NCI-H82 (cell line): ENCODE data around the gene IGSF9.

Experiments used
- DNase-seq: peaks from one replicate; lab custom pipeline; 2025; lab: John Stamatoyannopoulos, UW

The IGSF9 gene

DNA sequence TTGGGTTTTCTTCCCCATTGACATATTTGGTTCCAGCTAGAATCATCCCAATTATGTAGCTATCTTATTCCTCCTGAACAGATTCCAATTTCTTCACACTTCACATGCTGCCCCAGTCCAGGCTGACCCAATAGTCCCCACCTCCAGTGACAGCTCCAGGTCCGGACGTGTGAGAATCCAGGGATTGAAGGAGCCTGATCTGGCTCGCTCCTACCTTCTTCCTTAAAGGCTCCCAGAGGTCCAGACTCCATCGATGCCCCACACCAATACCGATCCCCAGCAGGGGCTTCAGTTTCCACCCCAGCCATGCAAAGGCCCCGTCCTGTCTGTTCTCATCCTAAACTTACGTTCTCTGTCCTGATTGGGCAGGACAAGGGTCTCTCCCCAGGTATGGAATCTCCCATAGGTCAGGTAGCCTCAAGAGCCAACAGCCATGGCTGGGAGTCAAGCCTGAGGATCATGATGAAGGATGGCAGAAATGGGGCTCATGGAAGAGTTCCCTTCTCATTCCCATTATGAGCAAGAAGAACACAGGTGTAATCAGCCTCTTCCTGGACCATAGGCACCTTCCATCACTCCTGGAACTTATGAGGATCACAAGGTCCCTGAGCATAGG is 29.0 kb upstream of the IGSF9 start:
- no peak for DNase-seq

- no peak for DNase-seq
These were observed 28.0 kb upstream of the IGSF9 start for GRCh38 chr1:159973350-159973940.

DNA sequence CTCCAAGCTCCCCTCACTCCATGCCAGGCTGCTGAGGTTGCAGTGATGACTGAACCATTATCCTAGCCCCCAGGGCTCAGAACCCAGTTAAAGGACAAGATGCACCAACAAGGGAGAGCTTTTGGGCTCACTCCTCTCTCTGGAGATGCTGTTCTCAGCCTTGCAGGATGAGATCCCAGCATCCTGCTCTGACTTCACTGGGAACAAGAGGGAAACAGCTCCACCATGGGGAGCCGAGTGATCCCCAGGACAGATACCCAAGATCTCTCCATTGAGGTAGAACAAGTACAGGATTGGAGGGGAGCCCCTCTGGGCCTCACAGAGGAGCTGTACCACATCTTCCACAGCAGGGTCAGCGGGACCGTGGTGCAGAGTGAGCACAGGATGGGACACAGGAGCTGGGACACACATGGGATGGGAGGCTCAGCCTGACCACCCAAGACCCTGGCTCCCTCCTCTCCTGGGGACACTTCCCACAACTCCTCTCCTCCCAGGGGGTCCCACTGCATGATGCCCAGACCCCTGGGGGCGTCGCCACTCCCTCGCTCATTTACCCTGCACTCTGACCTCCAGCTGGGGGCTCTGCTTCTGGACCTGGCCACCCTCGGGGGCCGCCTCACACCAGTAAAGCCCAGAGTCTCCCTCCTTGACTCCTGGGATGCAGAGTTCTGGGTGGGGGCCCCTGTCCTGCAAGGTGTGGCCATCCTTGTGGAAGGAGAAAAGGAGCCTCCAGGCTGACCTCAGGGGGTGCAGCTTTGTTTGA is 27.2 kb upstream of the IGSF9 start:
- DNase-seq: no peak

- DNase-seq: no peak
These were observed 25.5 kb upstream of the IGSF9 start for GRCh38 chr1:159970932-159971342.

GRCh38 chr1:159968901-159969300 is 23.5 kb upstream of the IGSF9 start:
- no peak for DNase-seq

GRCh38 chr1:159965263-159965662 is 19.9 kb upstream of the IGSF9 start:
- DNase-seq: no peak

DNA sequence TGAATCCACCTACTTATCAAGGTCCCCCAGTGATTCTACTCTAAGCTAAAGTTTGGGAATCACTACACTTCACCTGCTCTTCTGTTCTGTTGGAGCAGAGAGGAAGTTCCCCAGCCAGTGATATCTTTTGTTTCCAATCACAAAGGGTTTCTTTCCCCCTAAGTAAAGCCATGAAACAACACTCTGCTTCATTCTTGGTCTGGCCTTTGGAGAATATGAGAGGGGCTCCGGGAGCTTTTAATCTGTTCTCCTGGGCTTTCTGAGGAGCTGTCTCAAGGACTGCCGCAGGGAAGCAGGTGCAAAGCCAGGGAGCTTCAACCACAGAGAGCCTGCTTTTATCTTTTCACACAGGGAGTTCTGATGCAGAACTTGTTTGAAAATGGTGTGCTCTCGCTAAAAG is 18.7 kb upstream of the IGSF9 start:
- DNase-seq: no peak

GRCh38 chr1:159962176-159962575 is 16.8 kb upstream of the IGSF9 start:
- no peak for DNase-seq

- no peak for DNase-seq
These were observed 16.2 kb upstream of the IGSF9 start for GRCh38 chr1:159961636-159962035.

- no peak for DNase-seq
These were observed 15.4 kb upstream of the IGSF9 start for GRCh38 chr1:159960721-159961381.

- DNase-seq: no peak
These were observed 14.0 kb upstream of the IGSF9 start for GRCh38 chr1:159959451-159959850.

GRCh38 chr1:159958719-159959380 is 13.4 kb upstream of the IGSF9 start:
- no peak for DNase-seq

DNA sequence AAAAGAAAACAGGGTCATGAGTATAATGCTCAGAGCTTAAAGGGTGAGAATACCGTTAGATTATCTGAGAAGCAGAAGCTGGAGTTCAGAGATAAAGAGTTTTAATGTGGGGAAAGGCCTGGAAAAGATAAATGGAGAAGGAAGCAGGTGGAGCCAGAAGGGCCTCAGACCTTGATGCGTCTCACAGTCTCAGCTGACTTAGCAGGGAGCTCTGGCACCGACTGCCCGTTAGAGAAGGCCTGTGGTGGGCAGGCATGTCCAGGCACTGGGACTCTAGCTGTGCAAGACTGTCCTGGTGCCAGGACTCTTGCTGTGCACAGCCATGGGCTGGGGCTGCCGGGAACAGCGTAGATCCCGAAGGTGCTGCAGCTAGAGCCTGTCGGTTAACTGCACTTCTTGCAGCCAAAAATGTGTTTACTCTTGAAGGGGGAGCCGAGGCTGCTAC is 12.4 kb upstream of the IGSF9 start:
- no peak for DNase-seq

GRCh38 chr1:159955456-159955855 is 10.0 kb upstream of the IGSF9 start:
- no peak for DNase-seq

- DNase-seq: peak; percentile 59
These were observed 8.4 kb upstream of the IGSF9 start, which contains the start of gene SLAMF9 for GRCh38 chr1:159953536-159954515. Gene SLAMF9, minus strand, starts transcription at chr1:159954237. Its CDS starts 100 bp downstream, at chr1:159954137.

DNA sequence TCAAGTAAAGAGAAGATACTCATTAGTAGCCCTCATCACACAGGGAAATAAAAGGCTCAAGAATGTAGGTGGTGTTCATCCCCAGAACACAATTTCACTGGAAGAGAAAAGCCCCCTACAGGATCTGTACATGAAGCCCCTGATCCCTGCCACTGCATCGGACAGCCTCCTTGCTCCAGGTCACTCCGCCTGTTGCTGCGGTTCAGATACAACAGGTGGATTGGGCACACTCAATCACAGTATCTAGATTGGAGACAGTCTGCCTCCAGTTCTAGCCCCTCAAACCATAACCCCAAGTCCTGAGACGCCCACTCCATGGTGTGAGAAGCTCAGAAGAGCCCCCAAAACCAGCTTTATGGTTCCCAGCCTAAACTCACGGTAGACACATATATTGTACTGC is 7.5 kb upstream of the IGSF9 start:
- DNase-seq: no peak

- no peak for DNase-seq
These were observed 6.1 kb upstream of the IGSF9 start for GRCh38 chr1:159951551-159951950.

DNA sequence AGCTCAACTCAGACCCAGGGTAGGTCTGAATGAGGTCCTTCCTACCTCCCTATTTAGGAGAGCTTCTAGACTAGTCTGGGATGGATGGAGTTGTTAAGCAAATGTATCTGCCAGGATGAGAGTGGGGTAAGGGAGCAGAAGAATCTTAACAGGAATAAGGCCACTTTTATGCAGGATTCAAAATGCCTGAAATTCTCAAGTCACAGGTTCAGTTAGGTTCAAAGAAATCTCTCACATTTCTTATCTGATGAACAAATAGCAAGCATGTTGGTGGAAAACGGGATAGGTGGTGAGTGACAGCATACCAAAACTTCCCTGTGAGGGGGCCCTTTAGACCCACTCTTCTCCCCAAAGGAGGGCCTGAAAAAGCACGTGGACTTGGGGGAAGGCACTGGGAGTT is 5.6 kb upstream of the IGSF9 start:
- DNase-seq: no peak

DNA sequence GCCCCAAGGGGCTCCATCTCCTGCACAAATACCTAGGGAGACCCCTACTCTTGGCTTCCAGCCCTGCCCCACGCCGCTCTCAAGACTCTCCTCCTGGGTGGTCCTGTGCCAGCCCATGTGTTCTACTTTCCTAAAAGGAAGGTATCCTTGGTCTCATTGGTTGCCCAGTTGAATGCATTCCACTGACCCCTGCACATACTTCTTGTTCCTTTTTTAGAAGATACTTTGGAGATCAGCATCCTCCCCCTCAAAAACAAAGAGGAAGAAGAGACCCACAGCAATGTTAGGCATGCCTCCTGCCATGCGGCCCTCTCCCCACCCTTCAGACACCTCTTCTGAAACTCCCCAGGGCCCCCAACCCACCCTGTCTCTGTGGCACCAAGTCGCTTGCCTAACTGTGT is 4.6 kb upstream of the IGSF9 start:
- DNase-seq: no peak

GRCh38 chr1:159949123-159949522 is 3.7 kb upstream of the IGSF9 start:
- no peak for DNase-seq

DNA sequence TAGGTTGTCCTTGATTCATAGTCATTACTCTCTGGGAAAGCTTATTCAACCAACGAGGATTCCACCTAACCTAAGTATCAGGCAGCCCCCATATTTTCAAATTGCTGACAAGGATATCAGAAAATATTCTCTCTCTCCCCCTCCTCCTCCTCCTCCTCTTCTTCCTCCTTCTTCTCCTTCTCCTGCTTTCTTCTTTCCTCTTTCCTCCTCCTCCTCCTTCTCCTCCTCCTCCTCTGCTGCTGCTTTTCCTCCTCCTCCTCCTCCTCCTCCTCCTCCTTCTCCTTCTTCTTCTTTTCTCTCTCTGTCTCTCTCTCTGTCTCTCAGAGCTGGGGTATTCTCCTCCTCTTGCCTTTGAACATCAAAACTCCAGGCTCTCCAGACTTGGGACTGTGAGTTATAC is 2.5 kb upstream of the IGSF9 start:
- DNase-seq: no peak
